IMR-90 (cell line): ENCODE results near the gene IGSF8. TPM values are rescaled to one million over a fixed set of nuclear protein-coding genes. Genes with fewer than 3 reads are reported as not detected.

ENCODE experiments used
- ATAC-seq: fragments of 200-7000 bp; cut with Tn5 transposase; 2 replicates; pipeline ENCODE4 v1.9.1; 2020; ENCODE audit warnings: low read depth, mild to moderate bottlenecking, moderate library complexity
- BruUV-seq: library from RNA; stranded (reverse); fragments of 400-500 nt; replicated peaks from 2 replicates; lab custom pipeline; 2021; lab: Mats Ljungman, UMichigan
- CTCF ChIA-PET: fragments of 300-600 bp; formaldehyde crosslinking; extraction: SDS; loops from one replicate; lab custom pipeline; 2021; ENCODE audit warnings: antibody characterized with exemption; lab: Yijun Ruan, JAX
- POLR2A ChIA-PET: fragments of 300-600 bp; sonication (Branson Sonifier 250); formaldehyde crosslinking; loops from one replicate; lab custom pipeline; 2022; ENCODE audit warnings: antibody characterized with exemption; ENCODE audit not compliant: unreplicated experiment; lab: Charles Lee
- DNase-seq: peaks from one replicate; pipeline ENCODE4 v3.0.0; 2013
- H2AFZ ChIP-seq: replicated peaks from 2 replicates; pipeline ENCODE3; 2013; ENCODE audit warnings: low read length, mild to moderate bottlenecking; ENCODE audit not compliant: poor library complexity
- H2AK5ac ChIP-seq: 2 replicates; pipeline ENCODE4 v1.6.1; 2013; ENCODE audit warnings: low read depth, low read length, inconsistent platforms
- H2AK9ac ChIP-seq: replicated peaks from 2 replicates; pipeline ENCODE3; 2013; ENCODE audit warnings: mild to moderate bottlenecking, low read depth, low read length, moderate library complexity; ENCODE audit not compliant: poor library complexity
- H2BK120ac ChIP-seq: 2 replicates; pipeline ENCODE4 v1.6.1; 2013; ENCODE audit warnings: low read depth, low read length, inconsistent platforms
- H2BK15ac ChIP-seq: 3 replicates; pipeline ENCODE4 v1.6.1; 2013; ENCODE audit warnings: low read depth, low read length, inconsistent platforms
- H2BK20ac ChIP-seq: 2 replicates; pipeline ENCODE4 v1.6.1; 2013; ENCODE audit warnings: low read depth, mild to moderate bottlenecking, inconsistent platforms, low read length, moderate library complexity
- H2BK5ac ChIP-seq: 2 replicates; pipeline ENCODE4 v1.6.1; 2013; ENCODE audit warnings: mild to moderate bottlenecking, low read depth, low read length, inconsistent platforms; ENCODE audit not compliant: poor library complexity, severe bottlenecking
- H3K14ac ChIP-seq: replicated peaks from 2 replicates; pipeline ENCODE4 v1.6.1; 2013; ENCODE audit warnings: low read depth, low read length, inconsistent platforms
- H3K18ac ChIP-seq: 2 replicates; pipeline ENCODE4 v1.6.1; 2013; ENCODE audit warnings: low read depth, low read length, control low read depth
- H3K23ac ChIP-seq: 2 replicates; pipeline ENCODE4 v1.6.1; 2013; ENCODE audit warnings: low read depth, low read length, inconsistent platforms
- H3K27ac ChIP-seq: 2 replicates; pipeline ENCODE4 v1.5.1; 2013; ENCODE audit warnings: mild to moderate bottlenecking, control low read depth, low read length; ENCODE audit not compliant: insufficient read depth
- H3K27me3 ChIP-seq: 2 replicates; pipeline ENCODE4 v1.6.1; 2013; ENCODE audit warnings: low read length; ENCODE audit not compliant: control insufficient read depth, insufficient read depth
- H3K36me3 ChIP-seq: 2 replicates; pipeline ENCODE4 v1.6.1; 2013; ENCODE audit warnings: low read length, mixed read lengths; ENCODE audit not compliant: control insufficient read depth, insufficient read depth
- H3K4ac ChIP-seq: 2 replicates; pipeline ENCODE4 v1.6.1; 2013; ENCODE audit warnings: low read depth, low read length, inconsistent platforms
- H3K4me1 ChIP-seq: 2 replicates; pipeline ENCODE4 v1.6.1; 2013; ENCODE audit warnings: low read length, mixed read lengths; ENCODE audit not compliant: control insufficient read depth, insufficient read depth
- H3K4me2 ChIP-seq: 2 replicates; pipeline ENCODE4 v1.6.1; 2013; ENCODE audit warnings: low read depth, mild to moderate bottlenecking, control low read depth, low read length, moderate library complexity
- H3K4me3 ChIP-seq: 2 replicates; pipeline ENCODE4 v1.5.1; 2013; ENCODE audit warnings: low read depth, mild to moderate bottlenecking, control low read depth, low read length, moderate library complexity; ENCODE audit not compliant: insufficient read depth
- H3K56ac ChIP-seq: 2 replicates; pipeline ENCODE4 v1.6.1; 2013; ENCODE audit warnings: low read length, inconsistent platforms; ENCODE audit not compliant: insufficient read depth; ENCODE audit errors: extremely low read depth
- H3K79me1 ChIP-seq, 2 experiments: 2 replicates each; pipeline ENCODE4 v1.6.1; 2013; ENCODE audit warnings: low read length in 2 of 2, inconsistent platforms in 1 of 2, low read depth in 1 of 2
- H3K9ac ChIP-seq: 2 replicates; pipeline ENCODE4 v1.6.1; 2013; ENCODE audit warnings: low read depth, low read length, control low read depth
- H3K9me1 ChIP-seq: 2 replicates; pipeline ENCODE4 v1.6.1; 2013; ENCODE audit warnings: low read length, inconsistent platforms; ENCODE audit not compliant: insufficient read depth
- H3K9me3 ChIP-seq: 2 replicates; pipeline ENCODE4 v1.6.1; 2013; ENCODE audit warnings: low read length; ENCODE audit not compliant: control insufficient read depth, insufficient read depth
- H4K20me1 ChIP-seq: 2 replicates; pipeline ENCODE4 v1.6.1; 2013; ENCODE audit warnings: low read length, inconsistent platforms; ENCODE audit not compliant: insufficient read depth
- H4K5ac ChIP-seq: 2 replicates; pipeline ENCODE4 v1.6.1; 2013; ENCODE audit warnings: mild to moderate bottlenecking, low read depth, low read length, control low read depth
- H4K8ac ChIP-seq, 2 experiments: 2 replicates each; pipeline ENCODE4 v1.6.1; 2013; ENCODE audit warnings: low read depth in 2 of 2, low read length in 2 of 2, control low read depth in 1 of 2, inconsistent platforms in 1 of 2
- H4K91ac ChIP-seq: 2 replicates; pipeline ENCODE4 v1.6.1; 2013; ENCODE audit warnings: low read depth, low read length, inconsistent platforms; ENCODE audit not compliant: insufficient read depth
- BHLHE40 ChIP-seq: fragments of 150-350 bp; IDR thresholded peaks from 2 replicates; pipeline ENCODE4 v1.6.1; 2016; ENCODE audit warnings: mild to moderate bottlenecking, low read depth, low read length
- CEBPB ChIP-seq: IDR thresholded peaks from 2 replicates; pipeline ENCODE4 v1.6.1; 2012; ENCODE audit warnings: low read depth, low read length, improper control_type of control experiment
- CHD1 ChIP-seq: IDR thresholded peaks from 2 replicates; pipeline ENCODE4 v1.6.1; 2012; ENCODE audit warnings: low read depth, low read length, improper control_type of control experiment
- FOS ChIP-seq: fragments of 150-350 bp; IDR thresholded peaks from 2 replicates; pipeline ENCODE4 v1.6.1; 2016; ENCODE audit warnings: low read depth, low read length
- MAFK ChIP-seq: IDR thresholded peaks from 2 replicates; pipeline ENCODE4 v1.6.1; 2012; ENCODE audit warnings: low read depth, low read length, improper control_type of control experiment
- MAZ ChIP-seq: IDR thresholded peaks from 2 replicates; pipeline ENCODE4 v1.6.1; 2012; ENCODE audit warnings: low read depth, mild to moderate bottlenecking, low read length, improper control_type of control experiment, moderate library complexity, borderline replicate concordance
- NFE2L2 ChIP-seq: fragments of 150-350 bp; IDR thresholded peaks from 2 replicates; pipeline ENCODE4 v1.6.1; 2016; ENCODE audit warnings: low read depth, mild to moderate bottlenecking, low read length
- POLR2A ChIP-seq: IDR thresholded peaks from 2 replicates; pipeline ENCODE4 v1.6.1; 2012; ENCODE audit warnings: mild to moderate bottlenecking, low read depth, low read length
- RAD21 ChIP-seq: IDR thresholded peaks from 2 replicates; pipeline ENCODE4 v1.6.1; 2012; ENCODE audit warnings: low read length, improper control_type of control experiment
- RCOR1 ChIP-seq: IDR thresholded peaks from 2 replicates; pipeline ENCODE4 v1.6.1; 2012; ENCODE audit warnings: mild to moderate bottlenecking, low read length, improper control_type of control experiment; ENCODE audit not compliant: insufficient replicate concordance
- RFX5 ChIP-seq: IDR thresholded peaks from 2 replicates; pipeline ENCODE4 v1.8.0; 2012; ENCODE audit warnings: low read depth, mild to moderate bottlenecking, low read length, moderate library complexity
- SMC3 ChIP-seq: fragments of 150-350 bp; IDR thresholded peaks from 2 replicates; pipeline ENCODE4 v1.6.1; 2016; ENCODE audit warnings: low read depth, mild to moderate bottlenecking, antibody characterized with exemption, low read length, moderate library complexity
- WGBS, 2 experiments: methylation state at CpG; one replicate each; pipeline versions ENCODE4 v1.1.5 to v1.1.7; 2013; ENCODE audit warnings: missing lambda C conversion rate in 2 of 2; ENCODE audit not compliant: insufficient read length in 1 of 2; ENCODE audit errors: extremely low coverage in 2 of 2; 5-methylcytosine and 5-hydroxymethylcytosine counted together
- dilution Hi-C: fragments of 300-500 bp; cut with HindIII; formaldehyde crosslinking; loops from one replicate; pipeline ENCODE4 v1.14.3; 2018; ENCODE audit warnings: low sequenced_read_pairs; ENCODE audit not compliant: unreplicated experiment
- in situ Hi-C: fragments of 300-500 bp; cut with MboI; formaldehyde crosslinking; loops from 3 replicates; pipeline ENCODE4 v1.14.3; 2019; ENCODE audit warnings: low sequenced_read_pairs, inconsistent platforms, mixed read lengths
- intact Hi-C: fragments of 100-400 bp; cut with micrococcal nuclease; formaldehyde crosslinking; loops from 2 replicates; pipeline ENCODE4 v1.10.0; 2022
- polyA plus RNA-seq, 3 experiments: library from polyadenylated mRNA; depleted of rRNA; stranded (reverse); fragments of >200 nt; gene quantifications; 2 replicates each; pipeline ENCODE4 v1.2.3, GENCODE V29; 2012; ENCODE audit warnings: low replicate concordance in 1 of 3
- total RNA-seq: library from RNA; depleted of rRNA; stranded (reverse); fragments of >200 nt; gene quantifications from 2 replicates; pipeline ENCODE4 v1.2.3, GENCODE V29; 2012
- TF ChIP-seq, protein P1 (sequence below): fragments of 150-350 bp; IDR thresholded peaks from 2 replicates; pipeline ENCODE4 v1.6.1; 2016; ENCODE audit warnings: low read depth, mild to moderate bottlenecking, low read length, moderate library complexity, borderline replicate concordance
- TF ChIP-seq, protein P2 (sequence below): conservative IDR thresholded peaks from 2 replicates; pipeline ENCODE4 v1.5.1; 2012; ENCODE audit warnings: mild to moderate bottlenecking, low read depth, low read length, improper control_type of control experiment
- TF ChIP-seq, protein P3 (sequence below): fragments of 150-350 bp; IDR thresholded peaks from 2 replicates; pipeline ENCODE4 v1.6.1; 2017; ENCODE audit warnings: mild to moderate bottlenecking, antibody characterized with exemption, low read length, low read depth

The IGSF8 gene
- total and polyA plus RNA-seq, 2 of the 4 experiments (the other 2 are of a cell fraction), result 8.8 to 25.2 TPM

DNA sequence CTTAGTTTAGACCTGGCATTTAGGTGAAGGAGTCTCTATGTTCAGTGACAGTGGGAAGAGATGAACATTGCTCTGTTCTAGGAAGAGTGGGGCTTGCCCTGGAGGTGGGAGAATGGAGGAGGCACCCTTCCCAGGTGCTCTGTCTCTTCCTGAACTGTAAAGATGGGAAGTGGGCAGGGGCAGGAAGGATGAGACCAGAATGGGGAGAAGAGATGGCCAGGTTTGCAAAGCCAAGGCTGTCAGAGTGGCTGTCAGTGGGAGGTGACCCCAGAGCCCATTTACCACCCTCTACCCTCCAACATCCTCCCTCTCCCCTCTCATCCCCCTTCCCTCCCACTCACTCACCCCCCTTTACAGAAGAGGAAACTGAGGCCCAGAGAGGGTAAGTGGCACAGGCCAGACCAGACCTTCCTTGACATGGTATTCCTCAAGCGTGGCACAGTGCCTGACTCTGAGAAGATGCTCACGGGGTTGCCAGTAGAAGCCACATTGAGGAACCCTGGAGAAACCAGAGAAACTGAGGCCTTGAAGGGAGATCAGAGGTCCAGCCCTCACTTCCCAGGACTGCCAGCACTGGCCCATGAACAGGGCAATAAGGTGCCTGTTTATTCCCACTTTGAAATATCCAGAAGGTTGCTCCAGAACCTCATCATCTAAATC lies 1.4 kb upstream of the IGSF8 start:
- H3K9me3 ChIP-seq, result no peaks in the 10 kb centered on the region
- intact Hi-C loops (no loop called here), in situ Hi-C loops (loop anchor here (10.0 kb wide), 1 partner anchor 255 kb away; no protein-coding TSS in a partner anchor), dilution Hi-C loops (loop anchor here (10.0 kb wide), 1 partner anchor 115 kb away; no protein-coding TSS in a partner anchor)
- no peak overlapping the region for H3K18ac ChIP-seq
- no peak overlapping the region for H2AK9ac ChIP-seq
- no peak overlapping the region; a peak in 1 of 4 replicates for H4K8ac ChIP-seq
- peak overlapping the region; percentile 40 for H2AFZ ChIP-seq
- DNase-seq, result no peak
- no peak overlapping the region for H2BK120ac ChIP-seq
- H3K56ac ChIP-seq, result no peak overlapping the region
- no peak overlapping the region for H2BK20ac ChIP-seq
- no peak overlapping the region for H3K9ac ChIP-seq
- no TSS peak for BruUV-seq
- H3K4ac ChIP-seq, result no peak overlapping the region
- peaks cover 17% of the 10 kb centered on the region for H3K4me1 ChIP-seq
- WGBS, 2 experiments, result no CpG with 5 or more reads among the region's 2 CpGs
- H3K9me1 ChIP-seq, result no peaks in the 10 kb centered on the region
- H3K4me3 ChIP-seq, result no peak overlapping the region
- H3K27me3 ChIP-seq, result no peaks in the 10 kb centered on the region; the same call in 1 of the 2 replicates
- ChIA-PET POLR2A (no interaction called here), CTCF (interaction anchor here (0.6 to 3.2 kb wide), 4 partner anchors 114 to 152 kb away, joined by 3 to 25 read pairs (median 6); no protein-coding TSS in a partner anchor)
- H3K23ac ChIP-seq, result no peak overlapping the region
- no peak overlapping the region for H2AK5ac ChIP-seq
- H2BK15ac ChIP-seq, result no peak overlapping the region
- H3K14ac ChIP-seq, result no peak overlapping the region
- 0 out of 2 replicates have a peak, but pooled peaks cover 5% of the 10 kb centered on the region for H4K20me1 ChIP-seq
- H3K36me3 ChIP-seq, result no peaks in the 10 kb centered on the region
- no peak overlapping the region for H2BK5ac ChIP-seq
- H4K5ac ChIP-seq, result no peak overlapping the region
- H3K4me2 ChIP-seq, result no peak overlapping the region
- H4K91ac ChIP-seq, result no peak overlapping the region
- no peak overlapping the region for H3K27ac ChIP-seq
- ATAC-seq, result no peak
- peaks cover 0 to 20% of the 10 kb centered on the region in 2 experiments; a peak in 3 of 4 replicates for H3K79me1 ChIP-seq
- TF ChIP-seq FOS (no peak), MAFK (no peak), RAD21 (no peak), RCOR1 (no peak), SMC3 (no peak), CEBPB (no peak), BHLHE40 (no peak), RFX5 (no peak), MAZ (no peak), NFE2L2 (no peak), CHD1 (no peak), POLR2A (no peak)
- TF ChIP-seq, protein P1, sequence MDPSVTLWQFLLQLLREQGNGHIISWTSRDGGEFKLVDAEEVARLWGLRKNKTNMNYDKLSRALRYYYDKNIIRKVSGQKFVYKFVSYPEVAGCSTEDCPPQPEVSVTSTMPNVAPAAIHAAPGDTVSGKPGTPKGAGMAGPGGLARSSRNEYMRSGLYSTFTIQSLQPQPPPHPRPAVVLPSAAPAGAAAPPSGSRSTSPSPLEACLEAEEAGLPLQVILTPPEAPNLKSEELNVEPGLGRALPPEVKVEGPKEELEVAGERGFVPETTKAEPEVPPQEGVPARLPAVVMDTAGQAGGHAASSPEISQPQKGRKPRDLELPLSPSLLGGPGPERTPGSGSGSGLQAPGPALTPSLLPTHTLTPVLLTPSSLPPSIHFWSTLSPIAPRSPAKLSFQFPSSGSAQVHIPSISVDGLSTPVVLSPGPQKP, result no peak
- TF ChIP-seq, protein P2, sequence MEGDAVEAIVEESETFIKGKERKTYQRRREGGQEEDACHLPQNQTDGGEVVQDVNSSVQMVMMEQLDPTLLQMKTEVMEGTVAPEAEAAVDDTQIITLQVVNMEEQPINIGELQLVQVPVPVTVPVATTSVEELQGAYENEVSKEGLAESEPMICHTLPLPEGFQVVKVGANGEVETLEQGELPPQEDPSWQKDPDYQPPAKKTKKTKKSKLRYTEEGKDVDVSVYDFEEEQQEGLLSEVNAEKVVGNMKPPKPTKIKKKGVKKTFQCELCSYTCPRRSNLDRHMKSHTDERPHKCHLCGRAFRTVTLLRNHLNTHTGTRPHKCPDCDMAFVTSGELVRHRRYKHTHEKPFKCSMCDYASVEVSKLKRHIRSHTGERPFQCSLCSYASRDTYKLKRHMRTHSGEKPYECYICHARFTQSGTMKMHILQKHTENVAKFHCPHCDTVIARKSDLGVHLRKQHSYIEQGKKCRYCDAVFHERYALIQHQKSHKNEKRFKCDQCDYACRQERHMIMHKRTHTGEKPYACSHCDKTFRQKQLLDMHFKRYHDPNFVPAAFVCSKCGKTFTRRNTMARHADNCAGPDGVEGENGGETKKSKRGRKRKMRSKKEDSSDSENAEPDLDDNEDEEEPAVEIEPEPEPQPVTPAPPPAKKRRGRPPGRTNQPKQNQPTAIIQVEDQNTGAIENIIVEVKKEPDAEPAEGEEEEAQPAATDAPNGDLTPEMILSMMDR, result no peak
- TF ChIP-seq, protein P3, sequence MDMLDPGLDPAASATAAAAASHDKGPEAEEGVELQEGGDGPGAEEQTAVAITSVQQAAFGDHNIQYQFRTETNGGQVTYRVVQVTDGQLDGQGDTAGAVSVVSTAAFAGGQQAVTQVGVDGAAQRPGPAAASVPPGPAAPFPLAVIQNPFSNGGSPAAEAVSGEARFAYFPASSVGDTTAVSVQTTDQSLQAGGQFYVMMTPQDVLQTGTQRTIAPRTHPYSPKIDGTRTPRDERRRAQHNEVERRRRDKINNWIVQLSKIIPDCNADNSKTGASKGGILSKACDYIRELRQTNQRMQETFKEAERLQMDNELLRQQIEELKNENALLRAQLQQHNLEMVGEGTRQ, result no peak
